Stimulated activated CD8-positive, alpha-beta memory T cell treated with anti-CD3 and anti-CD28 coated beads, Interleukin-12 subunit alpha, Interleukin-12 subunit beta, amount 100 ng/mL, for 24 hours (primary cell): ENCODE measurements around the gene OR11H6.
"Not testable (repeated sequence)": the region's sequence is repeated elsewhere in the genome, so short reads cannot be mapped to it uniquely, and the experiment has no call there.

Experiments used
- DNase-seq: peaks from one replicate; pipeline ENCODE4 v3.0.0-alpha.2; 2020; ENCODE audit errors: extremely low read depth

OR11H6 gene

GRCh38 chr14:20262642-20263128, 39.2 kb downstream of the OR11H6 start:
- DNase-seq: no peak

- not testable (repeated sequence) for DNase-seq
Measured at GRCh38 chr14:20264361-20264760, 40.9 kb downstream of the OR11H6 start.

- no peak for DNase-seq
Measured at GRCh38 chr14:20274062-20274461, 50.6 kb downstream of the OR11H6 start.
